Activated naive CD8-positive, alpha-beta T cell treated with anti-CD3 and anti-CD28 coated beads, Interleukin-2, amount 50 U/mL, for 24 hours (primary cell): ENCODE results near the gene BTBD1.

Source experiments
- ATAC-seq: fragments of 150-1000 bp; cut with Tn5 transposase; one replicate; pipeline ENCODE4 v1.10.0; 2021
- DNase-seq: peaks from one replicate; pipeline ENCODE4 v3.0.0; 2021
- H3K27ac Mint-ChIP-seq: one replicate; pipeline ENCODE4 v1.8.0; 2021; ENCODE audit warnings: mild to moderate bottlenecking, mixed read lengths
- H3K27me3 Mint-ChIP-seq: one replicate; pipeline ENCODE4 v1.8.0; 2021; ENCODE audit warnings: mixed read lengths
- H3K36me3 Mint-ChIP-seq: one replicate; pipeline ENCODE4 v1.8.0; 2021; ENCODE audit warnings: low read depth, mixed read lengths
- H3K4me1 Mint-ChIP-seq: one replicate; pipeline ENCODE4 v1.8.0; 2021; ENCODE audit warnings: mixed read lengths
- H3K4me3 Mint-ChIP-seq: one replicate; pipeline ENCODE4 v1.8.0; 2021; ENCODE audit warnings: mild to moderate bottlenecking, moderate library complexity, mixed read lengths
- H3K9me3 Mint-ChIP-seq: one replicate; pipeline ENCODE4 v1.8.0; 2021; ENCODE audit warnings: mixed read lengths

The BTBD1 gene

GRCh38 chr15:82977076-82977475 is 90.0 kb downstream of the BTBD1 start:
- Mint-ChIP-seq H3K9me3 (no peaks in the 10 kb centered on the region), H3K4me1 (peaks cover 5% of the 10 kb centered on the region), H3K4me3 (no peak overlapping the region), H3K27ac (no peak overlapping the region), H3K36me3 (no peaks in the 10 kb centered on the region), H3K27me3 (no peaks in the 10 kb centered on the region)
- no peak for ATAC-seq
- DNase-seq: no peak

GRCh38 chr15:82972990-82973389 is 94.1 kb downstream of the BTBD1 start:
- Mint-ChIP-seq H3K27ac (no peak overlapping the region), H3K27me3 (no peaks in the 10 kb centered on the region), H3K4me1 (no peaks in the 10 kb centered on the region), H3K9me3 (no peaks in the 10 kb centered on the region), H3K4me3 (no peak overlapping the region), H3K36me3 (no peaks in the 10 kb centered on the region)
- ATAC-seq: no peak
- DNase-seq: no peak

- Mint-ChIP-seq H3K36me3 (no peaks in the 10 kb centered on the region), H3K4me1 (peaks cover 5% of the 10 kb centered on the region), H3K27me3 (no peaks in the 10 kb centered on the region), H3K4me3 (no peak overlapping the region), H3K9me3 (no peaks in the 10 kb centered on the region), H3K27ac (no peak overlapping the region)
- ATAC-seq (no peak), DNase-seq (no peak)
Observed at GRCh38 chr15:82971218-82971984, 95.7 kb downstream of the BTBD1 start.

GRCh38 chr15:82970696-82971095 is 96.4 kb downstream of the BTBD1 start:
- Mint-ChIP-seq H3K36me3 (no peaks in the 10 kb centered on the region), H3K27me3 (no peaks in the 10 kb centered on the region), H3K4me3 (no peak overlapping the region), H3K9me3 (no peaks in the 10 kb centered on the region), H3K4me1 (peaks cover 10% of the 10 kb centered on the region), H3K27ac (no peak overlapping the region)
- ATAC-seq (no peak), DNase-seq (no peak)

- ATAC-seq (no peak), DNase-seq (no peak)
- Mint-ChIP-seq H3K27me3 (no peaks in the 10 kb centered on the region), H3K9me3 (no peaks in the 10 kb centered on the region), H3K4me3 (no peak overlapping the region), H3K4me1 (peaks cover 10% of the 10 kb centered on the region), H3K27ac (no peak overlapping the region), H3K36me3 (no peaks in the 10 kb centered on the region)
Observed at GRCh38 chr15:82970078-82970686, 96.9 kb downstream of the BTBD1 start.

GRCh38 chr15:82969353-82969752 is 97.7 kb downstream of the BTBD1 start:
- Mint-ChIP-seq H3K36me3 (no peaks in the 10 kb centered on the region), H3K27ac (no peak overlapping the region), H3K27me3 (no peaks in the 10 kb centered on the region)

GRCh38 chr15:82968066-82968465 is 99.0 kb downstream of the BTBD1 start:
- H3K36me3 Mint-ChIP-seq: no peaks in the 10 kb centered on the region
- DNase-seq (no peak), ATAC-seq (no peak)
- peaks cover 10% of the 10 kb centered on the region for H3K4me1 Mint-ChIP-seq
- H3K4me3 Mint-ChIP-seq: no peak overlapping the region
- H3K27ac Mint-ChIP-seq: no peak overlapping the region
- no peaks in the 10 kb centered on the region for H3K27me3 Mint-ChIP-seq
- H3K9me3 Mint-ChIP-seq: no peaks in the 10 kb centered on the region

More at GRCh38 chr15:82969353-82969752, 97.7 kb downstream of the BTBD1 start:
- ATAC-seq (no peak), DNase-seq (no peak)
- no peaks in the 10 kb centered on the region for H3K9me3 Mint-ChIP-seq
- H3K4me1 Mint-ChIP-seq: peaks cover 10% of the 10 kb centered on the region
- H3K4me3 Mint-ChIP-seq: no peak overlapping the region

GRCh38 chr15:82966671-82967071 is 100.4 kb downstream of the BTBD1 start:
- DNase-seq: no peak
- H3K9me3 Mint-ChIP-seq: no peaks in the 10 kb centered on the region
- peak; percentile 72 for ATAC-seq
- no peaks in the 10 kb centered on the region for H3K36me3 Mint-ChIP-seq
- H3K4me3 Mint-ChIP-seq: no peak overlapping the region
- H3K27ac Mint-ChIP-seq: no peak overlapping the region
- H3K27me3 Mint-ChIP-seq: no peaks in the 10 kb centered on the region
- peaks cover 10% of the 10 kb centered on the region for H3K4me1 Mint-ChIP-seq
